GM12878 (cell line): ENCODE measurements around the gene TNFAIP1. TPM values are rescaled to one million over a fixed set of nuclear protein-coding genes. Genes with fewer than 3 reads are reported as not detected.

Source experiments
- ATAC-seq: fragments of 200-7000 bp; cut with Tn5 transposase; 3 replicates; pipeline ENCODE4 v1.9.1; 2020; ENCODE audit warnings: mild to moderate bottlenecking, moderate library complexity
- BruUV-seq: library from RNA; stranded (reverse); fragments of 400-500 nt; replicated peaks from 2 replicates; lab custom pipeline; 2021; lab: Mats Ljungman, UMichigan
- CTCF ChIA-PET: fragments of 300-600 bp; sonication (Branson Sonifier 250); formaldehyde crosslinking; extraction: SDS; loops from one replicate; lab custom pipeline; 2021; ENCODE audit warnings: inconsistent platforms; lab: Yijun Ruan, JAX
- POLR2A ChIA-PET: fragments of 350-600 bp; formaldehyde crosslinking; extraction: SDS; loops from one replicate; lab custom pipeline; 2021; ENCODE audit warnings: inconsistent platforms; lab: Charles Lee
- RAD21 ChIA-PET: fragments of 300-600 bp; sonication (Branson Sonifier 250); formaldehyde crosslinking; loops from one replicate; lab custom pipeline; 2023; ENCODE audit warnings: antibody characterized with exemption; ENCODE audit not compliant: unreplicated experiment; lab: Charles Lee
- SMC1A ChIA-PET: fragments of 300-600 bp; sonication (Branson Sonifier 250); formaldehyde crosslinking; loops from one replicate; lab custom pipeline; 2023; ENCODE audit not compliant: unreplicated experiment, uncharacterized antibody; lab: Charles Lee
- DNase-seq: peaks from one replicate; pipeline ENCODE4 v3.0.0-alpha.2; 2011; ENCODE audit warnings: low read depth, low spot score
- FAIRE-seq: peaks from 3 replicates; lab custom pipeline; 2011; peaks lifted over from hg19 to GRCh38; lab: Jason Lieb, UNC
- H2AFZ ChIP-seq: 2 replicates; pipeline ENCODE4 v1.6.0; 2011; ENCODE audit warnings: low read depth, low read length, control low read depth; ENCODE audit not compliant: control insufficient read depth
- H3K27ac ChIP-seq: 2 replicates; pipeline ENCODE4 v1.5.1; 2011; ENCODE audit warnings: control low read depth; ENCODE audit not compliant: control insufficient read depth, insufficient read depth
- H3K27me3 ChIP-seq, 2 experiments: replicated peaks in 1 of 2; 2 replicates each; pipeline versions ENCODE4 v1.6.0 to v1.6.1; 2011; ENCODE audit warnings: low read length in 1 of 2; ENCODE audit not compliant: control insufficient read depth in 2 of 2, insufficient read depth in 2 of 2
- H3K36me3 ChIP-seq, 2 experiments: 2 replicates each; pipeline ENCODE4 v1.5.1; 2011; ENCODE audit warnings: low read length in 1 of 2; ENCODE audit not compliant: control insufficient read depth in 2 of 2, insufficient read depth in 2 of 2
- H3K4me1 ChIP-seq: 2 replicates; pipeline ENCODE4 v1.6.1; 2011; ENCODE audit warnings: mild to moderate bottlenecking, low read length, moderate library complexity, mixed read lengths; ENCODE audit not compliant: control insufficient read depth, insufficient read depth
- H3K4me2 ChIP-seq: 2 replicates; pipeline ENCODE4 v1.6.0; 2011; ENCODE audit warnings: control low read depth; ENCODE audit not compliant: control insufficient read depth, insufficient read depth
- H3K4me3 ChIP-seq: fragments of 200-600 bp; sonication (generic); 2 replicates; pipeline ENCODE4 v1.5.1; 2016
- H3K79me2 ChIP-seq: 2 replicates; pipeline ENCODE4 v1.6.0; 2011; ENCODE audit warnings: low read length; ENCODE audit not compliant: control insufficient read depth, insufficient read depth
- H3K9ac ChIP-seq: 2 replicates; pipeline ENCODE4 v1.8.0; 2011; ENCODE audit warnings: low read length, control low read depth, mixed read lengths; ENCODE audit not compliant: control insufficient read depth, insufficient read depth
- H3K9me3 ChIP-seq: replicated peaks from 3 replicates; pipeline ENCODE4 v1.5.1; 2011; ENCODE audit warnings: mild to moderate bottlenecking, low read length; ENCODE audit not compliant: control insufficient read depth, insufficient read depth
- H4K20me1 ChIP-seq: 2 replicates; pipeline ENCODE4 v1.6.0; 2011; ENCODE audit not compliant: control insufficient read depth, insufficient read depth
- FOS ChIP-seq: IDR thresholded peaks from 3 replicates; pipeline ENCODE4 v1.6.1; 2011; ENCODE audit warnings: borderline replicate concordance; ENCODE audit not compliant: insufficient read length; ENCODE audit errors: extremely low read depth
- IRF4 ChIP-seq: IDR thresholded peaks from 2 replicates; pipeline ENCODE4 v1.6.1; 2011; ENCODE audit warnings: low read depth, low read length
- JUNB ChIP-seq: IDR thresholded peaks from 2 replicates; pipeline ENCODE4 v1.6.1; 2016; ENCODE audit warnings: antibody characterized with exemption, mild to moderate bottlenecking
- MTA2 ChIP-seq: fragments of 450-650 bp; IDR thresholded peaks from 2 replicates; pipeline ENCODE4 v1.6.1; 2016; ENCODE audit warnings: low read depth, mild to moderate bottlenecking, moderate library complexity
- NFXL1 ChIP-seq: fragments of 450-650 bp; IDR thresholded peaks from 2 replicates; pipeline ENCODE4 v1.6.1; 2017; ENCODE audit warnings: antibody characterized with exemption, mild to moderate bottlenecking, borderline replicate concordance
- NR2C2 ChIP-seq: IDR thresholded peaks from 2 replicates; pipeline ENCODE4 v1.6.1; 2011; ENCODE audit warnings: borderline replicate concordance, low read depth; ENCODE audit not compliant: control insufficient read depth, insufficient read length
- PAX8 ChIP-seq: fragments of 450-650 bp; IDR thresholded peaks from 2 replicates; pipeline ENCODE4 v1.6.1; 2017; ENCODE audit warnings: mild to moderate bottlenecking, moderate library complexity
- POLR2A ChIP-seq: IDR thresholded peaks from 2 replicates; pipeline ENCODE4 v1.6.1; 2011; ENCODE audit warnings: low read depth, mild to moderate bottlenecking, low read length
- POU2F2 ChIP-seq: IDR thresholded peaks from 3 replicates; pipeline ENCODE4 v1.6.1; 2011; ENCODE audit warnings: low read depth, mild to moderate bottlenecking, low read length, borderline replicate concordance
- RFX5 ChIP-seq: IDR thresholded peaks from 2 replicates; pipeline ENCODE4 v1.6.1; 2011; ENCODE audit warnings: low read depth, low read length, improper control_type of control experiment
- WRNIP1 ChIP-seq: IDR thresholded peaks from 2 replicates; pipeline ENCODE4 v1.6.1; 2011; ENCODE audit warnings: low read depth, low read length, improper control_type of control experiment, borderline replicate concordance
- ZNF622 ChIP-seq: fragments of 450-650 bp; IDR thresholded peaks from 2 replicates; pipeline ENCODE4 v1.6.1; 2017; ENCODE audit warnings: mild to moderate bottlenecking, inconsistent platforms
- ZSCAN29 ChIP-seq: fragments of 450-650 bp; IDR thresholded peaks from 2 replicates; pipeline ENCODE4 v1.6.1; 2017; ENCODE audit warnings: mild to moderate bottlenecking, moderate library complexity
- WGBS: methylation state at CpG from one replicate; pipeline ENCODE4 v1.1.6; 2016; ENCODE audit warnings: low lambda C conversion rate; ENCODE audit not compliant: insufficient replicate concordance, insufficient coverage; ENCODE audit errors: missing lambda C conversion rate; 5-methylcytosine and 5-hydroxymethylcytosine counted together
- in situ Hi-C: fragments of 300-500 bp; cut with MboI; formaldehyde crosslinking; loops from 9 replicates; pipeline ENCODE4 v1.14.3; 2018; ENCODE audit warnings: mixed read lengths
- intact Hi-C: fragments of 100-400 bp; cut with micrococcal nuclease; formaldehyde crosslinking; loops from one replicate; pipeline ENCODE4 v1.14.2; 2022; ENCODE audit not compliant: unreplicated experiment
- polyA plus RNA-seq, 11 experiments: library from polyadenylated mRNA; depleted of rRNA in 4 of 11; unstranded in 6 of 11; stranded (reverse) in 5 of 11; fragments of >200 nt; fragmentation: Nextera tagmentation in 4 of 11; fragmentation: Illumina TruSeq in 1 of 11; extraction: Ambion mirVana in 4 of 11; extraction: Trizol in 1 of 11; gene quantifications; 1 replicate in 1 of 11; 2 replicates in 10 of 11; pipeline versions ENCODE4 v1.2.1 to v1.2.3, GENCODE V29; 2011 to 2016; ENCODE audit warnings: inconsistent platforms in 2 of 11, missing spikeins in 2 of 11, low read depth in 1 of 11
- total RNA-seq, 4 experiments: library from RNA; depleted of rRNA in 3 of 4; stranded (reverse); fragments of >200 nt in 3 of 4; fragmentation: Illumina TruSeq in 1 of 4; extraction: Trizol in 1 of 4; gene quantifications; 2 replicates each; pipeline versions ENCODE4 v1.2.1 to v1.2.3, GENCODE V29; 2013 to 2021
- TF ChIP-seq, protein P1 (sequence below): IDR thresholded peaks from 2 replicates; pipeline ENCODE4 v1.6.1; 2012; ENCODE audit warnings: mild to moderate bottlenecking, low read depth, low read length

TNFAIP1 gene
- total and polyA plus RNA-seq, 10 of the 15 experiments (the other 5 are each of a cell fraction or from before 2014, with no cell fraction given): 1.8 to 16.9 (median 11.7) TPM

DNA sequence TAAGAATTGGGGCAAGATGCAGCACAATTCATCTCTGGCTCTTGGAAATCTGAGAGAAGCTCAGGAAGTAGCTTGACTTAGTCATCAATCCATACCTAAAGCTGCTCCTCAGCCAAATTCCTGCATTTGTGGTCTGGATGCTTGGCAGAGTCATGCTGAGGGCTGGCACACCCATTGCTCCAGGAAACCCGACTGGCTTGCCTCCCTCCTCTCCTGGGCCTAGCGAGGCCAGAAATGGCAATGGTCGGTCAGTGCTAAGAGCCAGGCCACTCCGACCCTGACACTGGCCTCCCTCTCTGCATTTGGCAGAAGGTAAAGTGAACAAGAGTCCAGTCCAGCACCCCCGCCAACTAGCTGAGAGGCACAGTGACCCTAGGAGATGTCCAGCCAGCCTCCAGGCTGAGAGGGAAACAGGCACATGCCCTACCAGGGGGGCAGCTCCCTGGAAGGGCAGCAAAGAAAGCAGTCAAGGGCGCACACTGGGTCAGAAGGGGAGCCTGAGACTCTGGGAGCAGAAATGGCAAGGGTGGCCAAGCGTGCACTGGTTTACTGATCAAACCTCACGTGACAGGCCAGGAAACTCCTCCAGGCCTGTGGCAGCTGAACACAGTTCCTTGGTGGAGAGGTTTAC, 11.8 kb downstream of the TNFAIP1 start:
- RAD21 ChIA-PET: no interaction called here
- no peak for ATAC-seq
- H3K9me3 ChIP-seq: no peaks in the 10 kb centered on the region
- H3K36me3 ChIP-seq: peaks cover 18 to 26% of the 10 kb centered on the region in 2 experiments
- H3K27ac ChIP-seq: no peak overlapping the region
- POLR2A ChIA-PET: no interaction called here
- no peaks in the 10 kb centered on the region for H3K27me3 ChIP-seq
- WGBS: 90% methylated on average over 8 of the region's 8 CpGs
- CTCF ChIA-PET: interaction anchor here (0.7 to 1.2 kb wide), 2 partner anchors 12 to 198 kb away, joined by 3 to 7 read pairs; partner anchors contain the start of genes IFT20 and TNFAIP1
- in situ Hi-C loops: no loop called here
- no peaks in the 10 kb centered on the region for H3K4me1 ChIP-seq
- no peak overlapping the region for H2AFZ ChIP-seq
- no peaks in the 10 kb centered on the region for H3K79me2 ChIP-seq
- SMC1A ChIA-PET: interaction anchor here (1.4 kb wide), 1 partner anchor 12 kb away, joined by 3 read pairs; the partner anchor contains the start of genes IFT20 and TNFAIP1
- FAIRE-seq: no peak
- no peaks in the 10 kb centered on the region for H4K20me1 ChIP-seq
- intact Hi-C loops: no loop called here
- no peak for DNase-seq
- TF ChIP-seq POLR2A (peak; percentile 57), JUNB (no peak)
- no peak overlapping the region for H3K4me3 ChIP-seq
- no peak overlapping the region for H3K4me2 ChIP-seq
- H3K9ac ChIP-seq: no peak overlapping the region
- BruUV-seq: TSS peak; percentile 42

DNA sequence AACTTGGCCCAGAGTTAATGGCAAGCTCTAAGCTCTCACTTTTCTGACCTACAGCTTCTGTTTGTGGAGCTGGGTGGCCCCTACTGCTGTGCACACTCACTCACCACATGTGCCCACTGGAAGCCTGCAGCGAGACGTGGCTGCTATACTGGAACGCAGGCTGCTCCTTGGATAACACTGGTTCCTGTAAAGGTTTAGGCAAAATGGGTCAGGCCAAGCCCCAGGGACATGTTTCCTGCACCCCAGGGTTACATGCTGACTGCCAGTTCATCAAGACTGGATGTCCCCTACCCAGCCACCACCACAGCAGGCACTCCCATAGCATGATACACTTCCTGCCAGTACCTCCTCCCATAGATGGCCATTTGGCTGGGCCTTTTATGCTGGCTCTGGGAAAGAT, 13.4 kb downstream of the TNFAIP1 start:
- intact Hi-C loops: no loop called here
- Histone ChIP-seq H3K36me3 (peaks cover 21 to 24% of the 10 kb centered on the region in 2 experiments), H3K9me3 (no peaks in the 10 kb centered on the region), H4K20me1 (no peaks in the 10 kb centered on the region), H3K9ac (no peak overlapping the region), H3K4me1 (no peaks in the 10 kb centered on the region), H3K27ac (no peak overlapping the region), H3K4me3 (no peak overlapping the region), H3K4me2 (no peak overlapping the region), H2AFZ (no peak overlapping the region), H3K27me3 (no peaks in the 10 kb centered on the region), H3K79me2 (no peaks in the 10 kb centered on the region)
- in situ Hi-C loops: no loop called here
- POLR2A ChIA-PET: interaction anchor here (1.0 kb wide), 1 partner anchor 14 kb away, joined by 3 read pairs; the partner anchor contains the start of genes IFT20 and TNFAIP1
- no peak for DNase-seq
- BruUV-seq: no TSS peak
- 78% methylated on average over 3 of the region's 3 CpGs for WGBS
- TF ChIP-seq NR2C2: no peak
- no peak for TF ChIP-seq IRF4
- no peak for TF ChIP-seq MTA2
- TF ChIP-seq ZNF622: no peak
- TF ChIP-seq NFXL1: no peak
- TF ChIP-seq ZSCAN29: no peak
- TF ChIP-seq FOS: no peak
- TF ChIP-seq, protein P1, sequence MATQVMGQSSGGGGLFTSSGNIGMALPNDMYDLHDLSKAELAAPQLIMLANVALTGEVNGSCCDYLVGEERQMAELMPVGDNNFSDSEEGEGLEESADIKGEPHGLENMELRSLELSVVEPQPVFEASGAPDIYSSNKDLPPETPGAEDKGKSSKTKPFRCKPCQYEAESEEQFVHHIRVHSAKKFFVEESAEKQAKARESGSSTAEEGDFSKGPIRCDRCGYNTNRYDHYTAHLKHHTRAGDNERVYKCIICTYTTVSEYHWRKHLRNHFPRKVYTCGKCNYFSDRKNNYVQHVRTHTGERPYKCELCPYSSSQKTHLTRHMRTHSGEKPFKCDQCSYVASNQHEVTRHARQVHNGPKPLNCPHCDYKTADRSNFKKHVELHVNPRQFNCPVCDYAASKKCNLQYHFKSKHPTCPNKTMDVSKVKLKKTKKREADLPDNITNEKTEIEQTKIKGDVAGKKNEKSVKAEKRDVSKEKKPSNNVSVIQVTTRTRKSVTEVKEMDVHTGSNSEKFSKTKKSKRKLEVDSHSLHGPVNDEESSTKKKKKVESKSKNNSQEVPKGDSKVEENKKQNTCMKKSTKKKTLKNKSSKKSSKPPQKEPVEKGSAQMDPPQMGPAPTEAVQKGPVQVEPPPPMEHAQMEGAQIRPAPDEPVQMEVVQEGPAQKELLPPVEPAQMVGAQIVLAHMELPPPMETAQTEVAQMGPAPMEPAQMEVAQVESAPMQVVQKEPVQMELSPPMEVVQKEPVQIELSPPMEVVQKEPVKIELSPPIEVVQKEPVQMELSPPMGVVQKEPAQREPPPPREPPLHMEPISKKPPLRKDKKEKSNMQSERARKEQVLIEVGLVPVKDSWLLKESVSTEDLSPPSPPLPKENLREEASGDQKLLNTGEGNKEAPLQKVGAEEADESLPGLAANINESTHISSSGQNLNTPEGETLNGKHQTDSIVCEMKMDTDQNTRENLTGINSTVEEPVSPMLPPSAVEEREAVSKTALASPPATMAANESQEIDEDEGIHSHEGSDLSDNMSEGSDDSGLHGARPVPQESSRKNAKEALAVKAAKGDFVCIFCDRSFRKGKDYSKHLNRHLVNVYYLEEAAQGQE: no peak
- no peak for TF ChIP-seq WRNIP1
- TF ChIP-seq RFX5: no peak
- TF ChIP-seq PAX8: no peak
- no peak for TF ChIP-seq POU2F2
- SMC1A ChIA-PET: no interaction called here
- CTCF ChIA-PET: interaction anchor here (1.2 kb wide), 1 partner anchor 13 kb away, joined by 7 read pairs; the partner anchor contains the start of genes IFT20 and TNFAIP1
- RAD21 ChIA-PET: interaction anchor here (1.5 kb wide), 1 partner anchor 13 kb away, joined by 4 read pairs; the partner anchor contains the start of genes IFT20 and TNFAIP1
- FAIRE-seq: no peak
- ATAC-seq: no peak
